Liver (tissue), 9 donors: Measurements from ENCODE around the gene PRCD. TPM values are rescaled to one million over a fixed set of nuclear protein-coding genes. Genes with fewer than 3 reads are reported as not detected.

ENCODE experiments used
- DNase-seq: peaks from one replicate; pipeline ENCODE4 v3.0.0-alpha.2; 2017; ENCODE audit warnings: low spot score
- H3K27ac ChIP-seq, 2 donors: one replicate each; pipeline ENCODE4 v1.7.0; 2013; ENCODE audit warnings: inconsistent platforms in 2 of 2, low read length in 2 of 2, control low read depth in 1 of 2, low read depth in 1 of 2, mild to moderate bottlenecking in 1 of 2
- H3K27me3 ChIP-seq, 4 donors: one replicate each; pipeline versions ENCODE4 v1.6.1 to v1.7.0; 2013; ENCODE audit warnings: low read length in 3 of 4, inconsistent platforms in 1 of 4, mild to moderate bottlenecking in 1 of 4, moderate library complexity in 1 of 4; ENCODE audit not compliant: control insufficient read depth in 4 of 4, insufficient read depth in 4 of 4
- H3K36me3 ChIP-seq, 4 donors: one replicate each; pipeline versions ENCODE4 v1.6.1 to v1.7.0; 2013; ENCODE audit warnings: low read length in 3 of 4, mild to moderate bottlenecking in 3 of 4, low read depth in 1 of 4, moderate library complexity in 1 of 4; ENCODE audit not compliant: control insufficient read depth in 4 of 4, insufficient read depth in 3 of 4
- H3K4me1 ChIP-seq, 4 donors: one replicate each; pipeline versions ENCODE4 v1.6.1 to v1.7.0; 2013; ENCODE audit warnings: low read length in 3 of 4, mild to moderate bottlenecking in 3 of 4, moderate library complexity in 1 of 4; ENCODE audit not compliant: control insufficient read depth in 4 of 4, insufficient read depth in 4 of 4
- H3K4me3 ChIP-seq, 3 donors: one replicate each; pipeline versions ENCODE4 v1.6.1 to v1.7.0; 2013; ENCODE audit warnings: low read length in 3 of 3, control low read depth in 1 of 3, low read depth in 1 of 3, mild to moderate bottlenecking in 1 of 3
- H3K9ac ChIP-seq, 2 donors: one replicate each; pipeline ENCODE4 v1.7.0; 2013; ENCODE audit warnings: low read length in 2 of 2, mild to moderate bottlenecking in 2 of 2, moderate library complexity in 2 of 2, control low read depth in 1 of 2, low read depth in 1 of 2
- H3K9me3 ChIP-seq, 4 donors: one replicate each; pipeline versions ENCODE4 v1.6.1 to v1.7.0; 2013; ENCODE audit warnings: low read length in 3 of 4; ENCODE audit not compliant: control insufficient read depth in 4 of 4
- ATF3 ChIP-seq: IDR thresholded peaks from 2 replicates; pipeline ENCODE4 v1.6.1; 2016; ENCODE audit warnings: antibody characterized with exemption
- CTCF ChIP-seq: fragments of 150-350 bp; IDR thresholded peaks from 2 replicates; pipeline ENCODE4 v1.5.1; 2017; ENCODE audit warnings: improper control_type of control experiment, low read depth, low read length; ENCODE audit not compliant: missing input control
- EGR1 ChIP-seq, 2 donors: IDR thresholded peaks; 2 replicates each; pipeline ENCODE4 v1.6.1; 2016 to 2018; ENCODE audit warnings: antibody characterized with exemption in 2 of 2, low read depth in 2 of 2
- FOXA1 ChIP-seq: IDR thresholded peaks from 2 replicates; pipeline ENCODE4 v1.6.1; 2016; ENCODE audit warnings: antibody characterized with exemption
- FOXA2 ChIP-seq: IDR thresholded peaks from 2 replicates; pipeline ENCODE4 v1.6.1; 2016; ENCODE audit warnings: antibody characterized with exemption
- GABPA ChIP-seq, 2 donors: IDR thresholded peaks in 1 of 2; conservative IDR thresholded peaks in 1 of 2; 2 replicates each; pipeline ENCODE4 v1.6.1; 2016; ENCODE audit warnings: antibody characterized with exemption in 2 of 2, mild to moderate bottlenecking in 1 of 2, moderate library complexity in 1 of 2
- HNF4A ChIP-seq, 2 donors: conservative IDR thresholded peaks; 2 replicates each; pipeline ENCODE4 v1.6.1; 2016; ENCODE audit warnings: antibody characterized with exemption in 2 of 2, mild to moderate bottlenecking in 2 of 2
- HNF4G ChIP-seq: IDR thresholded peaks from 2 replicates; pipeline ENCODE4 v1.6.1; 2016; ENCODE audit warnings: antibody characterized with exemption
- JUND ChIP-seq, 2 donors: IDR thresholded peaks; 2 replicates each; pipeline ENCODE4 v1.6.1; 2016; ENCODE audit warnings: antibody characterized with exemption in 2 of 2
- MAX ChIP-seq: IDR thresholded peaks from 2 replicates; pipeline ENCODE4 v1.6.1; 2016; ENCODE audit warnings: antibody characterized with exemption
- NR2F2 ChIP-seq: IDR thresholded peaks from 2 replicates; pipeline ENCODE4 v1.6.1; 2016; ENCODE audit warnings: antibody characterized with exemption
- RAD21 ChIP-seq, 2 donors: IDR thresholded peaks; 2 replicates each; pipeline ENCODE4 v1.6.1; 2016; ENCODE audit warnings: antibody characterized with exemption in 2 of 2, mild to moderate bottlenecking in 2 of 2
- REST ChIP-seq: IDR thresholded peaks from 2 replicates; pipeline ENCODE4 v1.6.1; 2016; ENCODE audit warnings: antibody characterized with exemption, mild to moderate bottlenecking
- TAF1 ChIP-seq: conservative IDR thresholded peaks from 2 replicates; pipeline ENCODE4 v1.6.1; 2016; ENCODE audit warnings: antibody characterized with exemption, mild to moderate bottlenecking
- YY1 ChIP-seq: IDR thresholded peaks from 2 replicates; pipeline ENCODE4 v1.6.1; 2016; ENCODE audit warnings: antibody characterized with exemption, mild to moderate bottlenecking
- ZBTB33 ChIP-seq: IDR thresholded peaks from 2 replicates; pipeline ENCODE4 v1.6.1; 2016; ENCODE audit warnings: antibody characterized with exemption
- WGBS: extraction: QIAGEN DNeasy Blood & Tissue Kit; methylation state at CpG from one replicate; pipeline ENCODE4 v1.1.7; 2013; 5-methylcytosine and 5-hydroxymethylcytosine counted together
- polyA plus RNA-seq, 2 donors: library from polyadenylated mRNA; stranded (reverse) in 1 of 2; unstranded in 1 of 2; fragments of 200-250 nt in 1 of 2; fragments of >200 nt in 1 of 2; fragmentation: Nextera tagmentation in 1 of 2; extraction: Ambion mirVana in 1 of 2; gene quantifications; one replicate each; pipeline versions ENCODE4 v1.2.1 to v1.2.3, GENCODE V29; 2013 to 2015
- total RNA-seq, 2 donors: library from RNA; depleted of rRNA; stranded (reverse); fragments of >200 nt; gene quantifications; one replicate each; pipeline ENCODE4 v1.2.3, GENCODE V29; 2014
- donor health status: healthy.
- donor health status: healthy.
- donor health status: healthy.
- donor health status: healthy.
- donor health status: healthy.

Gene PRCD
- total and polyA plus RNA-seq, 4 donors: 0.63 to 1.0 (median 0.75) TPM; not detected in 1

GRCh38 chr17:76504117-76504516 lies 35.7 kb upstream of the PRCD start:
- TF ChIP-seq FOXA2: no peak
- no peak for TF ChIP-seq TAF1
- TF ChIP-seq YY1: no peak
- TF ChIP-seq REST: no peak
- TF ChIP-seq JUND (IDR thresholded peaks at IDR 0.05): no peak
- TF ChIP-seq HNF4A (conservative IDR thresholded peaks at IDR 0.05): no peak
- no peak for TF ChIP-seq FOXA1
- no peak for TF ChIP-seq CTCF
- TF ChIP-seq HNF4G: no peak
- no peak for TF ChIP-seq GABPA (IDR thresholded peaks at IDR 0.05 in 1 of 2, conservative IDR thresholded peaks at IDR 0.05 in 1 of 2)
- no peak for TF ChIP-seq RAD21 (IDR thresholded peaks at IDR 0.05)
- no peak for TF ChIP-seq NR2F2
- no peak overlapping the region for H3K4me3 ChIP-seq
- no peak overlapping the region for H3K9ac ChIP-seq
- H3K27me3 ChIP-seq: no peaks in the 10 kb centered on the region
- H3K36me3 ChIP-seq: no peaks in the 10 kb centered on the region
- peaks cover 0 to 24% (median 14%) of the 10 kb centered on the region in 4 donors for H3K4me1 ChIP-seq
- H3K9me3 ChIP-seq: no peaks in the 10 kb centered on the region
- no peak overlapping the region for H3K27ac ChIP-seq
- no peak for DNase-seq
- 86% methylated on average over 7 of the region's 7 CpGs for WGBS

- 26% methylated on average over 24 of the region's 24 CpGs for WGBS
- no peak overlapping the region for H3K4me3 ChIP-seq
- peaks cover 0 to 4% (median under 1%) of the 10 kb centered on the region in 4 donors for H3K4me1 ChIP-seq
- H3K36me3 ChIP-seq: no peaks in the 10 kb centered on the region
- H3K9me3 ChIP-seq: no peaks in the 10 kb centered on the region
- no peak overlapping the region for H3K9ac ChIP-seq
- H3K27ac ChIP-seq: no peak overlapping the region
- peak; percentile 91 for DNase-seq
- no peaks in the 10 kb centered on the region for H3K27me3 ChIP-seq
- TF ChIP-seq JUND (IDR thresholded peaks at IDR 0.05) (no peak), REST (no peak), MAX (no peak), RAD21 (IDR thresholded peaks at IDR 0.05) (peak; percentile 98), ZBTB33 (no peak), ATF3 (no peak), NR2F2 (no peak), GABPA (IDR thresholded peaks at IDR 0.05 in 1 of 2, conservative IDR thresholded peaks at IDR 0.05 in 1 of 2) (no peak), HNF4G (no peak), EGR1 (IDR thresholded peaks at IDR 0.05; ENCODE audit: low read depth in 2 of 2) (no peak), CTCF (peak; percentile 97)
Measured at GRCh38 chr17:76506408-76507345, 33.2 kb upstream of the PRCD start.
